H1 (cell line): ENCODE measurements around the gene NDFIP2.

Experiments
- CTCF ChIP-seq, 3 experiments: IDR thresholded peaks; 1 replicate in 2 of 3; 2 replicates in 1 of 3; pipeline versions ENCODE4 v1.5.1 to v1.6.1; 2011; ENCODE audit warnings: low read length in 3 of 3, mild to moderate bottlenecking in 3 of 3, inconsistent platforms in 2 of 3, low read depth in 1 of 3, moderate library complexity in 1 of 3; ENCODE audit not compliant: insufficient read depth in 1 of 3; ENCODE audit errors: control extremely low read depth in 1 of 3
- JUND ChIP-seq: IDR thresholded peaks from 2 replicates; pipeline ENCODE4 v1.6.1; 2011; ENCODE audit warnings: mild to moderate bottlenecking, improper control_type of control experiment, low read length
- POLR2A ChIP-seq, 2 experiments: IDR thresholded peaks; 1 replicate in 1 of 2; 2 replicates in 1 of 2; pipeline ENCODE4 v1.6.1; 2011; ENCODE audit warnings: low read depth in 2 of 2, low read length in 2 of 2, mild to moderate bottlenecking in 2 of 2; ENCODE audit errors: control extremely low read depth in 1 of 2
- POLR2AphosphoS5 ChIP-seq: IDR thresholded peaks from 2 replicates; pipeline ENCODE4 v1.6.1; 2011; ENCODE audit warnings: low read depth, low read length
- TAF1 ChIP-seq: IDR thresholded peaks from 2 replicates; pipeline ENCODE4 v1.6.1; 2011; ENCODE audit warnings: mild to moderate bottlenecking, low read depth, low read length

GRCh38 chr13:79532576-79532975 is 51.6 kb downstream of the NDFIP2 start:
- no peak for TF ChIP-seq CTCF (IDR thresholded peaks at IDR 0.05; ENCODE audit: control extremely low read depth in 1 of 3, insufficient read depth in 1 of 3, low read depth in 1 of 3, low read length in 3 of 3)
- TF ChIP-seq POLR2A (IDR thresholded peaks at IDR 0.05; ENCODE audit: control extremely low read depth in 1 of 2, low read depth in 2 of 2, low read length in 2 of 2) = no peak
- no peak for TF ChIP-seq POLR2AphosphoS5
- TF ChIP-seq TAF1 = no peak
- TF ChIP-seq JUND = no peak
